Cardiac fibroblast (primary cell): Measurements from ENCODE around the gene MMP24.

ENCODE experiments used
- DNase-seq, 2 donors: peaks; one replicate each; pipeline versions ENCODE4 v3.0.0 to v3.0.0-alpha.2; 2010; ENCODE audit warnings: low read depth in 2 of 2
- H3K4me3 ChIP-seq, 2 donors: replicated peaks in 1 of 2; 1 replicate in 1 of 2; 2 replicates in 1 of 2; pipeline ENCODE4 v1.5.1; 2011; ENCODE audit warnings: low read depth in 2 of 2, low read length in 2 of 2, mild to moderate bottlenecking in 2 of 2, moderate library complexity in 1 of 2
- CTCF ChIP-seq: IDR thresholded peaks from one replicate; pipeline ENCODE4 v1.5.1; 2011; ENCODE audit warnings: low read depth, mild to moderate bottlenecking, low read length, inconsistent platforms

MMP24 gene

GRCh38 chr20:35225319-35226125 is 968 bp upstream of the MMP24 start:
- DNase-seq: no peak
- TF ChIP-seq CTCF: no peak
- no peak overlapping the region for H3K4me3 ChIP-seq

- TF ChIP-seq CTCF: no peak
- DNase-seq: peak; percentile 34 to 47
- peak overlapping the region in 1 of 2 donors; percentile 8 for H3K4me3 ChIP-seq
These were observed 593 bp downstream of the MMP24 start for GRCh38 chr20:35226884-35227681.

GRCh38 chr20:35232575-35232974 is 6.1 kb downstream of the MMP24 start:
- DNase-seq: peak; percentile 33 to 46
- no peak for TF ChIP-seq CTCF
- H3K4me3 ChIP-seq: no peak overlapping the region

- no peak for DNase-seq
- no peak overlapping the region for H3K4me3 ChIP-seq
- no peak for TF ChIP-seq CTCF
These were observed 9.4 kb downstream of the MMP24 start for GRCh38 chr20:35235881-35236280.

- H3K4me3 ChIP-seq: no peak overlapping the region
- DNase-seq: no peak
- no peak for TF ChIP-seq CTCF
These were observed 11.0 kb downstream of the MMP24 start for GRCh38 chr20:35237486-35237885.

- H3K4me3 ChIP-seq: no peak overlapping the region
- no peak for TF ChIP-seq CTCF
- DNase-seq: no peak
These were observed 11.7 kb downstream of the MMP24 start for GRCh38 chr20:35238170-35238569.
